Transverse colon (tissue), 4 donors: Measurements from ENCODE around the gene RSF1. TPM values are rescaled to one million over a fixed set of nuclear protein-coding genes. Genes with fewer than 3 reads are reported as not detected.
"Not testable (repeated sequence)": the region's sequence is repeated elsewhere in the genome, so short reads cannot be mapped to it uniquely, and the experiment has no call there.

Experiments
- DNase-seq: peaks from one replicate; pipeline ENCODE4 v3.0.0-alpha.2; 2019
- H3K27ac ChIP-seq, 4 donors: fragments of 200-600 bp; sonication (generic); 2 replicates each; pipeline ENCODE4 v1.5.1; 2016 to 2018; ENCODE audit warnings: inconsistent platforms in 4 of 4
- H3K27me3 ChIP-seq: fragments of 200-600 bp; sonication (generic); 2 replicates; pipeline ENCODE4 v1.5.1; 2017; ENCODE audit warnings: inconsistent platforms
- H3K36me3 ChIP-seq, 4 donors: fragments of 200-600 bp; sonication (generic); 2 replicates each; pipeline ENCODE4 v1.5.1; 2017 to 2019; ENCODE audit warnings: inconsistent platforms in 4 of 4
- H3K4me1 ChIP-seq, 4 donors: fragments of 200-600 bp; sonication (generic); 2 replicates each; pipeline ENCODE4 v1.5.1; 2017 to 2020; ENCODE audit warnings: inconsistent platforms in 4 of 4
- H3K4me3 ChIP-seq, 4 donors: fragments of 200-600 bp; sonication (generic); 1 replicate in 1 of 4; 2 replicates in 3 of 4; pipeline versions ENCODE4 v1.5.1 to v1.6.1; 2017 to 2019; ENCODE audit warnings: inconsistent platforms in 4 of 4
- H3K9me3 ChIP-seq, 2 donors: fragments of 200-600 bp; sonication (generic); 2 replicates each; pipeline ENCODE4 v1.5.1; 2017 to 2019; ENCODE audit warnings: inconsistent platforms in 2 of 2
- CTCF ChIP-seq, 5 experiments: fragments of 200-600 bp in 3 of 5; fragments of 450-650 bp in 2 of 5; sonication (generic) in 3 of 5; IDR thresholded peaks; 1 replicate in 2 of 5; 2 replicates in 3 of 5; pipeline ENCODE4 v1.5.1; 2016 to 2017; ENCODE audit warnings: antibody characterized with exemption in 5 of 5, inconsistent platforms in 3 of 5, mild to moderate bottlenecking in 2 of 5, moderate library complexity in 1 of 5
- EP300 ChIP-seq: sonication (generic); formaldehyde crosslinking; IDR thresholded peaks from one replicate; pipeline ENCODE4 v1.6.1; 2017; ENCODE audit warnings: antibody characterized with exemption, low read depth
- POLR2A ChIP-seq: fragments of 450-650 bp; IDR thresholded peaks from one replicate; pipeline ENCODE4 v1.6.1; 2016; ENCODE audit warnings: antibody characterized with exemption, mild to moderate bottlenecking, moderate library complexity
- POLR2AphosphoS5 ChIP-seq, 3 donors: sonication (generic); formaldehyde crosslinking; IDR thresholded peaks; one replicate each; pipeline ENCODE4 v1.6.1; 2016; ENCODE audit warnings: antibody characterized with exemption in 3 of 3
- WGBS, 2 donors: methylation state at CpG; one replicate each; pipeline ENCODE4 v1.1.5; 2018; ENCODE audit warnings: low coverage in 1 of 2; 5-methylcytosine and 5-hydroxymethylcytosine counted together
- in situ Hi-C, 4 donors: fragments of 200-750 bp; cut with MboI; loops; one replicate each; pipeline versions ENCODE4 v1.15.0 to v1.15.1; 2017; ENCODE audit warnings: low sequenced_read_pairs in 3 of 4, low pct_ligation_motif_present in 1 of 4, low pct_unique_long_range_greater_than_20kb in 1 of 4
- intact Hi-C: fragments of 100-400 bp; cut with DNase I; formaldehyde crosslinking; loops from one replicate; pipeline ENCODE4 v1.15.1; 2023; ENCODE audit warnings: low total_unique reads
- total RNA-seq, 4 donors: library from RNA; depleted of rRNA; stranded (reverse); fragments of >200 nt; gene quantifications; one replicate each; pipeline ENCODE4 v1.1.0, GENCODE V29; 2016

The RSF1 gene
- total RNA-seq, 4 donors from 2014 or later: 45.6 to 72.8 (median 58.1) TPM

GRCh38 chr11:77833302-77833701, 12.8 kb upstream of the RSF1 start:
- Histone ChIP-seq H3K36me3 (no peaks in the 10 kb centered on the region), H3K4me3 (no peak overlapping the region), H3K4me1 (no peaks in the 10 kb centered on the region), H3K27ac (no peak overlapping the region), H3K9me3 (no peaks in the 10 kb centered on the region), H3K27me3 (no peaks in the 10 kb centered on the region)
- in situ Hi-C loops: no loop called here
- DNase-seq: no peak
- WGBS, 2 donors: 92 to 100% methylated on average over 1 to 4 of the region's 4 CpGs
- intact Hi-C loops: no loop called here
- TF ChIP-seq POLR2A (no peak), CTCF (IDR thresholded peaks at IDR 0.05) (no peak), EP300 (no peak), POLR2AphosphoS5 (IDR thresholded peaks at IDR 0.05) (no peak)

- intact Hi-C loops: no loop called here
- DNase-seq: no peak
Observed at GRCh38 chr11:77828926-77829325, 8.4 kb upstream of the RSF1 start.

GRCh38 chr11:77823775-77824174, 3.3 kb upstream of the RSF1 start:
- no peak for TF ChIP-seq CTCF (IDR thresholded peaks at IDR 0.05)
- TF ChIP-seq POLR2A: no peak
- no peak for TF ChIP-seq POLR2AphosphoS5 (IDR thresholded peaks at IDR 0.05)
- no peak for TF ChIP-seq EP300
- Histone ChIP-seq H3K27me3 (no peaks in the 10 kb centered on the region), H3K27ac (peak overlapping the region in 3 of 4 donors; percentile 13 to 58 (median 56)), H3K4me1 (peaks cover 3 to 32% (median 11%) of the 10 kb centered on the region in 4 donors), H3K4me3 (no peak overlapping the region), H3K9me3 (no peaks in the 10 kb centered on the region), H3K36me3 (no peaks in the 10 kb centered on the region)
- WGBS, 2 donors: 11 to 13% methylated on average over 1 of the region's 1 CpG
- intact Hi-C loops: no loop called here
- DNase-seq: no peak
- in situ Hi-C loops: loop anchor here in 1 of 4 donors (10.0 kb wide), 1 partner anchor 171 kb away; the partner anchor contains the start of gene INTS4

More at GRCh38 chr11:77828926-77829325, 8.4 kb upstream of the RSF1 start:
- Histone ChIP-seq H3K4me3 (no peak overlapping the region), H3K36me3 (no peaks in the 10 kb centered on the region), H3K9me3 (no peaks in the 10 kb centered on the region), H3K4me1 (peaks cover 0 to 4% (median 0%) of the 10 kb centered on the region in 4 donors), H3K27me3 (no peaks in the 10 kb centered on the region), H3K27ac (no peak overlapping the region)
- TF ChIP-seq POLR2A: no peak
- no peak for TF ChIP-seq POLR2AphosphoS5 (IDR thresholded peaks at IDR 0.05)
- no peak for TF ChIP-seq CTCF (IDR thresholded peaks at IDR 0.05)
- no peak for TF ChIP-seq EP300
- in situ Hi-C loops: loop anchor here in 1 of 4 donors (10.0 kb wide), 1 partner anchor 166 kb away; the partner anchor contains the start of gene INTS4
- 80 to 91% methylated on average over 2 of the region's 2 CpGs for WGBS, 2 donors

GRCh38 chr11:77822126-77822525, 1.6 kb upstream of the RSF1 start:
- peak overlapping the region in 3 of 4 donors; percentile 96 to 99 (median 98) for H3K27ac ChIP-seq
- H3K4me1 ChIP-seq: peaks cover 8 to 47% (median 16%) of the 10 kb centered on the region in 4 donors
- WGBS, 2 donors: 56 to 81% methylated on average over 3 to 13 of the region's 13 CpGs

More at GRCh38 chr11:77822126-77822525, 1.6 kb upstream of the RSF1 start:
- DNase-seq, intact Hi-C loops, H3K9me3 ChIP-seq, H3K27me3 ChIP-seq, H3K36me3 ChIP-seq: not testable (repeated sequence)
- peak overlapping the region in 3 of 4 donors; percentile 95 to 100 (median 99) for H3K4me3 ChIP-seq
- in situ Hi-C loops: loop anchor here in 1 of 4 donors (10.0 kb wide), 1 partner anchor 173 kb away; the partner anchor contains the start of gene INTS4
